Measurements from ENCODE around the gene MYOG.

The MYOG gene

DNA sequence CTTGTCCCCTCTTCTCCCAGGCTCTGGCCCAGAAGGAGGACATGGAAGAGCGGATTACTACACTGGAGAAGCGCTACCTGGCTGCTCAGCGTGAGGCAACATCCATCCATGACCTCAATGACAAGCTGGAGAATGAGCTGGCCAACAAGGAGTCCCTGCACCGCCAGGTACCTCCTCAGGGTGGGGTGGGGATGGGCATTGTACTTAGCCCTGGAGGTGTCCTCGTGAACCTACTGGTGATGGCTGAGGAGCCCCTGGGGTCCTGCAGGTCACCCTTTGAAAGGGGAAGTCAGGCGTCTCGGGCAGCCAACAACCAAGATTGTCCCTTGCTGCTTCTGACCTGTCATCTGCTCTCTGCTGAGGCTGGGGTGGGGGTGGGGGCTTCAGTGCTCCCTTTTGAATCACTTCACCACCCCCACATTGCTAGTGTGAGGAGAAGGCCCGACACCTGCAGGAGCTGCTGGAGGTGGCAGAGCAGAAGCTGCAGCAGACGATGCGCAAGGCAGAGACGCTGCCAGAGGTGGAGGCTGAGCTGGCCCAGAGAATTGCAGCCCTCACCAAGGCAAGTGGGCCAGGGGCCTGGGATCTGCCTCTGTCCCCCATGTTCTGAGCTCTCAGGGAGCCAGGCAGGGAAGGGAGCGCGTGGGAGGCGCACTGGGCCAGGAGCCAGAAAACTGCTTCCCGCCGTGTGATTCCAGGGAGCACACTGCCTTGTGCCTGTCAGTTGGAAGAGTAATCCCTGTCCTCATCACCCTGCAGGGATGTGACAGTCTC is 39.8 kb downstream of the MYOG start:
- DNase-seq = no peak

DNA sequence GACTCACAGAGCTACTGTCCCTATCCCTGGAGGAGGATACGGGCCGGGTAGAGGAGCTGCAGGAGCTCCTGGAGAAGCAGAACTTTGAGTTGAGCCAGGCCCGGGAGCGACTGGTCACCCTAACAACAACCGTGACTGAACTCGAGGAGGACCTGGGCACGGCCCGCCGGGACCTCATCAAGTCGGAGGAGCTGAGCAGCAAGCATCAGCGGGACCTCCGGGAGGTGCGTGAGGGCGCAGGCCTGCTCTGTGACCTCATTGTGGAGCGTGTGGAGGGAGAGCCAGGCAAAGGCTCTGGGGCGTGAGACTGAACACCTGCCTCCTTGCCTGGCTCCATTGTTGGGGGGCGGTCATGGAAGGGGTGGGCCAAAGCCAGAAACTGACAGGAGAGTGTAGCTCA is 40.5 kb downstream of the MYOG start:
- DNase-seq = no peak

DNA sequence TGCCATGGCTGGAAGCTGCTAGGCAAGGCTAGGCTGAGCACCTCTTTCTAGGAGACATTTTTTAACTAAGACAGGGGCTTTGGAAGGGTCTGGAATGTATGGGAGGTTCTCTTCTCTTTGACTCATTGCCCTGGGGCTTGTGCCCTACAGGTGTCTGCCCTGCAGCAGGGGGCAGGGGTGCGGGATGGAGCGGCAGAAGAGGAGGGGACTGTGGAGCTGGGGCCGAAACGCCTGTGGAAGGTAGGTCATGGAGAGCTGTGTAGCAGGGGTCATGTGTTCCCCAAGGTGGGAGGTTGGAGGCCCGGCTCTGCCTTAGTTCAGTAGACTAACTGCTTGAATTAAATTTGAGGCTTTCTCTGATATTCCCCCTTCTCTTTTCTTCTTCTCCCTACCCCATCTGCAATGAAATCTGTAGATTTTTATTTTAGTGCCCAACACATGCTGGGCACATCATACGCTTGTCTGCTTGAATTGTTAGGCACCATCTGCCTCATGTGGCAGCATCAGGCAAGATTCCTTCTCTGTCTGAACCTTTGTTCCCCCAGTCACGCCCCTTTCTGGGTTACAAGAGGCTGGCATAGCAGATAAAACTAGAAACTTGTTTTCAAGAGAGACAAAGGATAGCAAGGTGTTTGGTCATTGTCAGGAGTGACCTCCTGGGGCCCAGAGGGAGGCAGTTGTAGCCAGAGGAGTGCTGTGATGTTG is 41.1 kb downstream of the MYOG start:
- no peak for DNase-seq

DNA sequence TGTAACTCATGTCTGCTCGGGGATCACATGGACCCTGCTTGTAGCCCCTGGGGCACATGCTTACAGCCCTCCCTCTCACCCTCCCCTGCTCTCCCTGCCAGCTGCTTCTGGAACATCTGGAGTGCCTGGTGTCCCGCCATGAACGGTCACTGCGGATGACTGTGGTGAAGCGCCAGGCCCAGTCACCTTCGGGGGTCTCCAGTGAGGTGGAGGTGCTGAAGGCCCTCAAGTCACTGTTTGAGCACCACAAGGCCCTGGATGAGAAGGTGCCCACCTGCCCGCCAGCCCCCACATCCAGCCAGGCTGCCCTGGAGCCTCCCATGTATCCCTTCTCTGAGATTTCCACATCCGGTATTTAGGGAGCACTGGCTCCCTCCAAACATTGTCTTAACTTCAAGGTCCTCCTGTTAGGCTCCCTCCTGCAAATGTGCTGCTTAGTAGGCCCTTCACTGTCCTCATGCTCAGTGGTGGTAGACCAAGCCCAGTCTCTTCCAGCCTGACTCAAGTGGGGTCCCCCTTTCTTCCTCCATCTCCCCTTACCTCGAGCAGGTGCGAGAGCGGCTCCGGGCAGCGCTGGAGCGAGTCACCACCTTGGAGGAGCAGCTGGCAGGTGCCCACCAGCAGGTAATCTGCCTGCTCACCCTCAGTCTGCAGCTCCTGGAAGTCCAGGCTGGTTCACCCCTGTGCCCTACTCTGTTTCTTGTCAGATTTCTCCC is 41.8 kb downstream of the MYOG start:
- no peak for DNase-seq

DNA sequence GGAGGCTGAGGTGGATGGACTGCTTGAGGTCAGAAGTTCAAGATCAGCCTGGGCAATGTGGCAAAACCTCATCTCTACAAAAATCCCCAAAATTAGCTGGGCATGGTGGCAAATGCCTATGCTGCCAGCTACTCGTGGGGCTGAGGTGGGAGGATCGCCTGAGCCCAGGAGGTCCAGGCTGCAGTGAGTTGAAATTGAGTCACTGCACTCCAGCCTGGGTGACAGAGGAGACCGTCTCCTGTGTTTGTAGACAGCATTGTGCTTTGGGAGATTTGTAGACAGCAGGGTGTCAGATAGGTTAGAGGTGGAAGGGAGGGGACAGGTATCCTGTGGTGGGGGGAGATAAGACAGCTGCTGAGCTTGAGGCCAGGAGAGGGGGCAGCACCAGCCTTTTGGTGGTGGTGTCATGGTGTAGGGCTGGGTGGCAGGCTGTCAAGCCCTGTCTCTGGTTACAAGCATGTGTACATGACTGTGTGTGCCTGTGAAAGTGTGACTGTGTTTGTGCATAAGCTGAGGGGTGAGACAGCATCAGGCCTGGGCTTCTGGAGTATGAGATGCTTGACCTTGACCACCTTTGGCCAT is 44.4 kb downstream of the MYOG start:
- DNase-seq = no peak

DNA sequence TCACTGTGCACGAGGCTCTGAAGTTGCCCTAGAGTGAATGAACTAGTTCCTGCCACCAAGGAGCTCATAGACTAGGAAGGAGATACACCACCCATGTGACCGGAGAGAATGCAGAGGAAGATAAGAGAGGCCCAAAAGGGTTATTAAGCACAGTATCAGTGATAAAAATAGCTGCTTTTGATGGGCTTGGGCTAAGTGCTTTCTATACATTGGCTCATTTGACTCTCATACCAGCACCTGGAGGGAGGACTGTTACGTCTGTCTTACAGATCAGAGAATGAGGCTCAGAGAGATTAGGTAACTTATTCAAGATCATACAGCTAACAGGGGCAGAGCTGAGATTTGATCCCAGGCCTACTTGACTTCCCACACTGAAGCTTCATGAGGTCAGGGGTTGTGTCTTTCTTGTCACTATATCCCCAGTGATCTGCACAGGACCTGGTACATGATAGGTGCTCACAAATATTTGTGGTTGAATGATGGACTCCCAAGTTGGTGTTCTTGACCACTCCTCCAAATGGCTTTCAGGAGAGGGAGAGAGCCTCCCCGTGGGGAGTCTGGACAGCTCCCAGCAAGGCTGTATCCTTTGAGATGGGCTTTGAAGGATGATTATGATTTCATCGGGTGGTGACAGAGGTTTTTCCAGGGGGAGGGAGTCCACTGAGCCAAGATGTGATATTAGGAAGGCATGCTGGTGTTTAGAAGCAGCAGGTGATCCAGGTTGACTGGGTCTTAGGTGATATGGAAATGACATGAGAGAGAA is 45.1 kb downstream of the MYOG start:
- peak; percentile 55 for DNase-seq

DNA sequence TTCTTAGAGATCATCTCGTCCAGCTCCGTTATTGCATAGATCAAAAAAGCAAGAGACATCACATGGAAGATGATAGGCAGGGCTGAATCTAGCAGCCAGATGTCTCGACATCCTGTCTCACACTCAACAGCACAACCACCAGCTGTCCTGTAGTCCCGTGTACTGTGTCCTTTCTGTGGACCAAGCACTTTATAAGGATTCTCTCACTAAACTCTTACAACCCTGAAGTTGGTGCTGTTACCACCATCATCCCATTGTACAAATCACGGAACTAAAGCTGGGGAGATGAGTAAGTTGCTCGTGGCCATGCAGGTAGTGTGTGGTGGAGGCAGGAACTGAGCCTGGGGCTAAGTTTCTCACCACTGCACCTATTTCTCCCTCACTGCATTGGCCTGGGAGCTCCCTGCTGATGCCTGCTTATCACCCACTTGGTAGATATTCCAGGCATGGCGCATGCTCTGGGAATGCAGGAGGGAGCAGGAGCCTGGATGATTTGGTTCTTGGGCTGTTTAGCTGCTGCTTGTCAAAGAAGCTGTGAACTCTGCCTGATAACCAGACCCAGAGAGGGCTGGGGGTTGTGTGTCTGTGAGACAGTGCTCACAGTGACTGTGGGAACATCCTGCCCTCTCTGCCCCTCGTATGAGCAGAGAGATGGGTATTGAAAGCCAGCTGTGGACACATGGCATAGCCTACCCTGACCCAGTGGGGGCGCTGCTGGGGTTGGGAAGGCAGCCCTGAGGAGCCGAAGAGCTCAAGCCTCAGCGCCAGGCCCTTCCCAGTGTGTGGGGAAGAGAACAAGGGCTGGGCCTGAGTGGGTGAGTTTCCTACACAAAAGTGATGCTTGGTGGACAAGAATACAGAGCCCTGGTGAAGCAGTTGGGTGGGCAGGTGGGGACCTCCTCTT is 46.0 kb downstream of the MYOG start:
- peak; percentile 40 for DNase-seq

DNA sequence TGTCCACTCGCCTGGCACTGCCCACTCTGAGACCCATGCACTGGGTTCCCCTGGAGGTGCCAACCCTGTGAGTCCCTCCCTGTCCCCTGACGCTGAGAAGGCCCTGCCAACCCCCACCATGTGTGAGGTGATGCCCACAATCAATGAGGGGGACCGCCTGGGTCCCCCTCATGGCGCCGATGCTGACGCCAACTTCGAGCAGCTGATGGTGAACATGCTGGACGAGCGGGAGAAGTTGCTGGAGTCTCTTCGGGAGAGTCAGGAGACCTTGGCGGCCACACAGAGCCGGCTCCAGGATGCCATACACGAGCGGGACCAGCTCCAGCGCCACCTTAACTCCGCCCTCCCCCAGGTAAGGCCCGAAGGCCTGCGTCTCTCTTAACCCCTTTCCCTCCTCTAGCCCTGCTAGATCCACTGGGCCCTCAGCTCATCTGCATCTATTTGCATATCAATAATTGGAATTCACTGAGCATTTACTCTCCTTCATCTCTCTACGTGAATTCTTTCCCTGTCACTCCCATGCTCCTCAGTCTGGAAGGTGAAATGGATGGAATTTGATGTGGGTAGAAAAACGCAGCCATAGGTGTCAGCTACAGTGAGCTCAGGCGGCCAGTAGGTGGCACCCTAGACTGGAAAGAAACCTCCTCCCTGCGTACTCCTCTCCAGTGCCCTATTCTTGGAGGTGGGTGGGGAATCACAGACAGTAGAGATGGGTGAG is 46.8 kb downstream of the MYOG start:
- DNase-seq = peak; percentile 88

DNA sequence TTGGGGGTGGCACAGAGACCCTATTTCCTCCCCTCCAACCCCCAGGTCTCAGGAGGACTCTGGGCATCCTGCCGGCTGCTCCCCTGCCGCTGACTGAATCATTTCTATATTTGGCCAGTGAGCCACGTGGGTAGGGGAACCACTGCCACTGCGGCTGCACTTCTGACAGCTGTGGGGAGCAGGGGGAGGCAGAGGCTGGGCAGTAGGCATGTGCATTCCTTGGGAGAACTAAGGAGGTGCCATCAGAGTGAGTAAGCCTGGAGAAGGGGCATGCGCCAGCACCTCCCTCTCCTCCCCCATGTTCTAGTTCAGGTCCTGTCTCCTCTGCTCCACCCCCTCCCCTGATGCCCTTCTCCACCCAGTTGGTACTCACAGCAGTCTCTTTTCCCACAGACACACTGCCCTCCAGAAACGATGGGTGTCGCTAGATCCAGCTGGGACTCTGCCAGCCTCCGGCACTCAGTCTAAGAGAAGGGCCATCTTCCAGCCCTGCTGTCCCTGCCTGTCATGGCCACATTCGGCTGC is 47.5 kb downstream of the MYOG start:
- no peak for DNase-seq

DNA sequence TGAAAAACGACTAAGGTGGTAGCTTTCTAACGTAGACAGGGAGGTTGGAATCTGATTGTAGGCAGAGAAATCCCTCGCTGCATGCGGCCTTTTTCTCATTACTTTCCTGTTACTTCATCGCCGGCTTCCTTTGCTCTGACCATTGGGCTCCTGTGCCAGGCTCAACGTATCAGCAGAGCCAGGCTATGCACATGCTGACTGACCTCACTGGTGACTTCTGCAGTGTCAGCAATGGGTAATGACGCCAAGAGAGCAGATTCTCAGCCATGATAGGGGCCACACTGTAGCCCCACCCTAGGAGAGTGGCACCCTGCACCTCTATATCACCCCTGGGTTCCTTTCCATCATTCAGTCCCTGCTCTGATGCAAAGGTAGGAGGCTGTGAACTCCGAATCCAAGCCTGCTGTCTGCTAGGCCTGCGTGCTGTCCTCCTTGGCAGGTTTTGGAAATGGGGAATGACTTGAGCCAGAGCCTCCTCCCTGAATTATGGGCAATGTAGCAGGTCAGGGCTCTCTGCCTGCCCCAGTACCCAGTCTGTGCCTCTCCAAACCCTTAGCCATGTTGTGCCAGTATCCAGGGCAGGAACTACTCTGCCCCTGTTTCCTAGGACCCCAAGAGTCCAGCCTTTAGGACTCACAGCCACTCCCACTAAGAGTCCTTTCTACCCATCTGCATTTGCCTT is 48.2 kb downstream of the MYOG start:
- DNase-seq = peak; percentile 31

DNA sequence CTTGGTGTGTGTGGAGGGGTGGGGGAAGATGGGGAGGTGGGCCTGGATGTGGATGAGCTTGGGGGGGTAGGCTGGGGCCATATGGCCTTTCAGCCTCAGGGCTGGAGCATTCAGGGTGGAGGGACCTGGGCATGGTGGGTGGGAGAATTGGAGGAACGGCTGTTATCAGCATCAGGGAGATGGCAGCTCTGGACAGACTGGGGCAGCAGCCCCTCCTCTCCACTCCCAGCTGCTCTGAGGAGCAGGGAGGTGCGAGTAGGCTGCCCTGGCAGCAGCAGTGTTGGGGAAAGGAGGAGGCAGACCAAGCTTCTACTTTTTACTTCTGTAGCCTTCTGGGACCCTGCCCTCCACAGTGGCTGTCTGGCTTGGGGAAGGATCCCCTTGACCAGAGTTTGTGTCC is 49.3 kb downstream of the MYOG start:
- no peak for DNase-seq

DNA sequence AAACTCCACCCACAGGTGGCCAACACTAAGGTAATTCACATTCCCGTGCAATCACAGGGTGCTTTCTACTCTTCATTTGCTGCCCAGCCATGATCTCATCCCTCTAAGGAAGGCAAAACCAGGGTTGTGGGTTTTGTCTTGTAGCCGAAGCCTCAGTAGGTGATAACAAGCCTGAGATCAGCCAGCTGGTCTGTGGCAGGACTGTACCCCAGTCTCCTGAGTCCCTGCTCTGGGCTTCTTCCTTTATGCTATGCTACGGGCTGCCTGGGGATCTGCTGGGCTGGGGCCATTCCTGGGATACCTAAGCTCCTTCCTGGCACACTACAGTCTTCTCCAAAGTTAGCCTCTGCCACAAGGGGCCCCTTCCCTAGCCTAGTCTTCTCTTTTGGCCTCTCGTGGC is 49.7 kb downstream of the MYOG start:
- peak; percentile 29 for DNase-seq

DNA sequence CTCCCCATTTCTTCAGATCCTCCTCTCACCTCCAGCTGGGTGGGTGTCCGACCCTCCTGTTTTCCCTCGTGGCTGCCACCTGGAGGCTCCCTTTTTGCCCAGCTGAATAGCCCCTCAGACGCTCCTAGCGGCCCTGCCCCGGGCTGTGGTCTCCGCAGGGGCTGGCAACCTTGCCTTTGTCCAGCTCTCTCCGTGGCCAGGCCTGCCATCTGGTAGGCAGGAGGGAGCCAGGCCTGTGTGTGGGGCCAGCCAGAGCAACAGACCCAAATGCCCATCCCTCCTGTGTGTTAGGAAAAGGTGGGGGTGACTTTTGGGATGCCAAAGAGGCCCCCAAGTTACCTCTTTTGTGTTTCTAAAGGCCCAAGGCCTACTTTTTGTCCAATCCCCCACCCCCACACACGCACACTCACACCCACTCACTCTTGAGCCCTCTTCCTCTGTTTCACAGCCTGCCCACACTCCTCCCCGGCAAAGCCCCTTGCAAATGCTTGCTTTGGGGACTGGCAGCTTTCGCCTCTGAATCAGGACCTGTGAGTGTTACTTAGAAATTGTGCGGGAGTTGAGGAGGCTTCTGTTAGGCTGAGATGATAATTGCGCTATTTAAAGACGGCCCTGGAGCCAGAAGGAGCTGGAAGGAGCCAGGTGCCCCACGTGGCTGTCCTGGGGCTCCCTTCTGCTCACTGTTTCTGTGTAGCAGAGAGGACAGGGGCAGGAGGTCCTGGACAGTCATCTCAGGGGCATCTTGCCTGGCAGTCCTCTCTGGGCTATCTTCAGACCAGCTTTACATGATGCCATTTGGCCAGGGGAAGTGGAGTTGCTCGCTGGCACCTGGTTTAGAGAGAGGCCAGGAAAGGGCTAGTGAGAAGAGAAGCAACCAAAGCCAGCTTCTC is 50.5 kb downstream of the MYOG start:
- DNase-seq = no peak

DNA sequence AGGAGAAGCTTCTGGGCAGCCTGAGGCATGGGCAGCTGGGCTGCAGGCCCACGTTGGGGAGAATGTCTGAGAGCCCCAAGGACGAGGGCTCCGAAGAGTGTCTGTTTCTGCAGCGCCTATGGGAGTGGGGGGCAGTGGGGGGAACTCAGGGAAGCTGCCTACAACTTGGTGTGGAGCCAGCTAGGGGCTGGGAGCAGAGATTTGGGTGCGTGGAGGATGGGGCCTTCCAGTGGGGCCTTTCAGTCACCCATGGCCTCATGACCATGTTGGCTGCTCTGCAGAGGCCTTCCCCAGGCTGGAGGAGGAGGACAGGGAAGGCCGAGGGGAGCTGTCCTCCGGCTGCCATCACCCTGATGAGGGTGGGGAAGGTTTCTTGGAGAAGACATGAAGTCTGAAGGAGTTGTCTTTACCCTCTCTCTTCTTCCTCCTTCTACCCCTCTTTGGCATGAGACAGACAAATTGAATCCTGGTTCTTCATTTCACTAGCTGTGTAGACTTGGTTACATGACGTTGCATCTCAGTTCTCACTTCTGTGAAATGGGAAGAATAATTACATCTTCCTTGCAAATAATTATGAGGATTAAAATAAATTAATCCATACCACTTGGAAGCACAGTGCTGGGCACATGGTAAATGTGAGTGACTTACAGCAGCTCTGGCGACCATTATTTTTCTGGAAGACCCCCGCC is 51.2 kb downstream of the MYOG start:
- DNase-seq = no peak

DNA sequence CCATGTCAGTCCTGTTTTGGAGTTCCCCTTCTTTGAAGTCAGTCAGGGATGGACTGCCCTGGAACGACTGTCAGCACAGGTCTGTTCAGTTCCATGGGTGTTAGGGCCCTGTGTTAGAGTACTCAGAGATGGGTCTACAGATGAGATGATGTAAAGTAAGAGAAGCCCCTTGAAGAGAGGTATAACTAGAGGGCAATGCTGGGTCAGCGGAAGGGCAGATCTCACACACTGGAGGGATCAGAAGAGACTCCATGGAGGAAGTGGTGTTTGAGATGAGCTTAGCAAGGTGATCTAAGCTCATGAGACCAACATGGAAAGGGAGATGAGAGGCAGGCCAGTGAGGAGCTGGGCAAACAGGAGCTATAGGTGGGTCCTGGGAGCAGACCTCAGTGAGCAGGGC is 51.9 kb downstream of the MYOG start:
- no peak for DNase-seq

DNA sequence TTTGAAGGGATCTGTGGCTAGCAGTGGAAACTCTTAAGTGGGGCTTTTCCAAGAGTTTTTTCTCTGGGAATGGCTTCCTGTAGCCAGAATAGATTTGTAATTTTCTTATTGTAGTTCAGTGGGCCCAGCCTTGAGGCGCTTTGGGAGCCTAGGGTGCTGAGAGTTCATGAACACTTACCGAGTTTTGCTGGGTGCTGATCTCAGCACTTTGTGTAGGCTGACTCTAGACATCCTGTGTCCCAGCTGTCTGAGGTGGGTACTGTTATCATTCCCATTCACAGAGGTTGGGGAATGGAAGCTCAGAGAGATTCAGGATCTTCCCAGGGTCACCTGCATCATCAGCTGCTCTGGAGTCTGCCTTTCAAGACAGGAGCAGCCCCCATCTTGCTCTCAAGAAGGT is 52.5 kb downstream of the MYOG start:
- DNase-seq = no peak
